GM19351 (cell line): ENCODE results near the gene TBXAS1.

Source experiments
- ATAC-seq: cut with Tn5 transposase; IDR thresholded peaks from one replicate; pipeline ENCODE4 v1.9.1; 2021; ENCODE audit warnings: mild to moderate bottlenecking, moderate library complexity; ENCODE audit not compliant: unreplicated experiment

Gene TBXAS1

DNA sequence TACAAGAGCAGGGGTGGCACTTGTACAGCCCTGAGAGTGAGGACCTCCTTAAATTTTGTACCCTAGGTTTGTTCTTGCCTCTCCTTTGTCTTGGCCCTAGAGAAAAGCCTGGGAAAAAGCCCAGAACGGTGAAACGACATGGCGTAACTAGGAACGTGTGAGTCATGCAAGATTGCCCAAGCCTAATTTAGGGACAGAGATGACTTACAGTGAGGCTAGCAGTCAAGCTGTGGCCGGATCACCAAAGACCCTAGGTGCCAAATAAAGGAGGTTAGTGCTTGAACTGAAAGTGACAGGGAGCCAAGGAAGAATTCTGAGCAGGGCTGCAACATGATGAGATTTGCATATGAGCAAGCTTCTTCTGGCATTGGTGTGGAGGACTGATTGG, 25.1 kb downstream of the TBXAS1 start:
- ATAC-seq = no peak

DNA sequence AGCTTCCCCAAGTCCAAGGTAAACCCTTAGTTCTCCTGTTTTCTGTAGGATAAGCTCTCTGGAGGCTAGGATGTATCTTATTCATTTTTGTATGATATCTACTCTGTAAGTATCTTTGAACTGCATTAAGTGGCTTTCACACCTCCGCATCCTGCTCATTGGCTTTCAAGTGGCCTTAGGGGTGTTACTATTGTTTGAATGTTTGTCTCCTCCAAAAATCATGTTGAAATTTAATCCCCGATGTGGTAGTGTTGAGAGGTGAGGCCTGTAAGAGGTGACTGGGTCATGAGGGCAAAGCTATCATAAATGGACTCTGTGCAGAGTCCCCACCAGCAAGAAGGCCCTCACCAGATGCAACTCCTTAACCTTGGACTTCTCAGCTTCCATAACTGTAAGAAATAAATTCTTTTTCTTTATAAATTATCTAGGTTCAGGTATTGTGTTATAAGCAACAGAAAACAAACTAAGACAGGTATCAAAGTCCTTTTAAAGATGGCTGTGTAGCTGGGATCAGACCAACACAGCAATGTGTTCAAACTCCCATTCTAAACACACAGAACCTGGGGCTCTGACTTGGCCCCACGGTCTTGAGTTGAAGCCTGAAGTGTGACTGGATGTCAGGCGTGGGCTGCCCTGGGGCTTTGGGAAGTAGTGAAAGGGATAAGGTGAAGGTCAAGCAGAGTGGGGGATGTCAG, 25.9 kb downstream of the TBXAS1 start:
- peak; percentile 29 for ATAC-seq

- ATAC-seq = peak; percentile 93
These were observed 26.6 kb downstream of the TBXAS1 start for GRCh38 chr7:139855498-139856270.

DNA sequence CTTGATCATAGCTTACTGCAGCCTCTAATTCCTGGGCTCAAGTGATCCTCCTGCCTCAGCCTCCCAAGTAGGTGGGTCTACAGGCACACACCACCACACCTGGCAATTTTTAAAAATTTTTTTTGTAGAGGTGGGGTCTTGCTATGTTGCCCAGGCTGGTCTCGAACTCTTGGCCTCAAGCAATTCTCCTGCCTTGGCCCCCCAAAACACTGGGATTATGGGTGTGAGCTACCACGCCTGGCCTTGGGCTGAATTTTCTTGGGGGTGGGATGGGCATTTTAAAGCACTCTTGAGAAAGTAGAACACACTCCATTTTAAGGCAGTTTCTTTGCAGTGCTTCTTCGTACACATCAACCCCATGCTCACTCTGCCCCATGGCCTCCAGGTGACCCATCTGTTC, 28.7 kb downstream of the TBXAS1 start:
- ATAC-seq = no peak

GRCh38 chr7:139860090-139860775, 31.2 kb downstream of the TBXAS1 start:
- ATAC-seq = no peak

- ATAC-seq = no peak
These were observed 32.7 kb downstream of the TBXAS1 start for GRCh38 chr7:139861803-139862202.

DNA sequence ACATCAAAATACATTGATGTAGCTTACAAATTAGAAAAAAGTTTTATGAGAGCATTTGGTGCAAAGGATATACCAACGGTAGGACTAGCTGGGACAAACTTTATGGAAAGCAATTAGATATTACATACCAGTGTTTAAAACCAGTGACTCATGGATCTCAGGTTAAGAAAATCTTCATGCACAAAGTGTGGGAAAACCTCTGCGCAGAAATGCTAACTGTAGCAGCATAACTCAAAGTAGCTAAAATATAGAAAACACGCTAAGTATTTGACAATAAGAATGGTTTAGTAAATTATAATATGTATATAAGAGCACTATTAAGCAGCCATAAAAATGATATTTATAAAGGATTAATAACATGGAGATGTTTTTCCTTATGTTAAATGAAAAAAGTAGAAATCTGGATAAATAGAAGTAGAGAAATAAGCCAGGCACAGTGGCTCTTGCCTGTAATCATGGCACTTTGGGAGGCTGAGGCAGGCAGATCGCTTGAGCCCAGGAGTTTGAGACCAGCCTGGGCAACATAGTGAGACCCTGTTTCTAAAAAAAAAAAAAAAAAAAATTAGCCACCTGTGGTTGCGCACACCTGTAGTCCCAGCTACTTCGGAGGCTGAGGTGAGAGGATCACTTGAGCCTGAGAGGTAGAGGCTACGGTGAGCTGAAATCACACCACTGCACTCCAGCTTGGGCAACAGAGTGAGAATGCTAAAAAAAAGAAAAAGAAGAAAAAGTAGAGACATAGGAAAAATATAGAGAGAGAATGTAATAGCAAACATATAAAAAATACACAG, 37.2 kb downstream of the TBXAS1 start:
- ATAC-seq = no peak

- ATAC-seq = no peak
These were observed 38.8 kb downstream of the TBXAS1 start for GRCh38 chr7:139867847-139868246.

- no peak for ATAC-seq
These were observed 40.8 kb downstream of the TBXAS1 start for GRCh38 chr7:139869886-139870285.

GRCh38 chr7:139870380-139870779, 41.3 kb downstream of the TBXAS1 start:
- ATAC-seq = no peak

GRCh38 chr7:139871331-139871730, 42.3 kb downstream of the TBXAS1 start:
- ATAC-seq = no peak

DNA sequence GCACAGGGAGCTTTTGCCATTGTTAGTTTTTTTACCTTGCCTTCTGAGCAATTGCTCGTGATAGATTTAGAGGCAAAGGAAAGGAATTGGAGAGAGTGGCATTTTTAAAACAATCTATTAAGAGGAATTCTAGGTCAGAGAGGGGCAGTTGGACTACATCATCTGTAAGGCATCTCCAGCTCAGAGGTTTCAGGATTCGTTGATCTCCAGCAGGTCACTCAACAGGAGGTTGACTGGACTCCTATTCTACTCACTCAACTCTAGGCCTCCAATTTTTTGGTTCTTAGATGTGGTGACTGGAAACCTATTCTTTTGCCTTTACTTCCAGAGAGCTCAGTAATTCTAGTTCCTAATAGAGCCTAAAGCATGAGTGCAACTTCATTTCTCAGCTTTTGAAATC, 42.8 kb downstream of the TBXAS1 start:
- no peak for ATAC-seq

DNA sequence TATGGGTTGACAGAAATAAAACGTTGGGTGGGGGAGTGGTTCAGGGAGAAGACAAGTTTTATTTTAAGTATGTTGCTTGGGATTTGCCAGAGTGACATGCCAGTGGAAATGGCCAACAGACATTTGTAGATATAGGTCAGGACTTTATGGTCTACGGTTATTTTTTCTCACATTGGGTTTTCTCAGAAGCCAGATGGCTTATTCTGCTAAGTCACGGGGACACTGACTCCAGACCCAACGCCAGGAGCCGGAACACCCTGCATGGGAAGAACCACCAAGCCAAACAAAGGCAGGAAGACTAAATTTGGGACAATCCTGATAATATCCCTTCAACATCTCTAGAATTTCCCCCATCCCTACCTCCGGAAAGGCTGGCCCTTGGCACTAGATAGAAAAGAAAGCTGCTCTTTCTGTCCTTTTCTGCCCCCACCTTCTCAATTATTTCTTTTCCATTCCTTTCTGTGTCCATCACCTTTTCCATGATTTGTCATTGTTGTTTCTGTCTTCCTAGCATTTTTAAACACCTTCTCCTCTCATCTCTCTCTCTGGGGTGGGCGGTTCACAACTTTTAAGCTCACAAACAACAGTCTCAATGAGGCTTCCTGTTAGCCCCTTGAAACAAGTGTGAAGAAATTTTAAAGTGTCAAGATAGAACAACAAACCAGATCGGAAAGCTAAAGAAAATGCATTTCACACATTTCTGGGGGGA, 44.7 kb downstream of the TBXAS1 start:
- no peak for ATAC-seq

DNA sequence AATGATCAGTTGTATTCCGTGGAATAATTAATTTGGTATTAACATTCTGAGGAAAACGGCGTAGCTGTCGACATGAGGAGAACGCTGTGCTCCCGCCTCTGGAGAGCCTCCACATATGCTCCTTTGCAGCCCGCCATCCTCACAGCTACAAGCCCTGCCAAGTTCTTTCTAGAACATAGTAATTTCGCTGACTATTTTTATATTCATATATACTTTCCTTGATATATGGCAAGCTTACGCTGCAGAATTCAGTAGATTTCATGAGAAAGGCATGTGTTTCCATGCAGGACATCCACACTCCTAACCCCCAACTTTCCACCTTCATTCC, 45.2 kb downstream of the TBXAS1 start:
- no peak for ATAC-seq

DNA sequence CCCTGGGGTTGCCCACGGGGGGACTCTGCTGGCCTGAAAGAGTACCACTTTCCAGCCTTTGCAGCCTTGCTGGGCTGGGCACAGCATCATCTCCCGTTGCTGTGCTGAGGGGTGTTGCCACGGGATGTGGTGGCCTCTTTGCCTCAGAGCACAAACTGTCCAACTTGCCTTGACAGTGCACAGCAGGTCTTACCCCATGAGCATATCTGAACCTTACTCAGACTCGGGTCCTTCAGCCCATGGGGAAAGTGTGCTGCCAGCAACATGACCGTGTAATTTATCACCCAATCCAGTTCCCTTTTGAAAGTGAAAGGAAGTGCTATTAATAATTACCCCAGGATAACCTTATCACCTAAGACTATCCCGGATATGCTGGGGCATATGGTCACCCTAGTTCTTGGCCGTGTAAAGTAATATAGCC, 46.8 kb downstream of the TBXAS1 start:
- no peak for ATAC-seq

- no peak for ATAC-seq
These were observed 47.7 kb downstream of the TBXAS1 start for GRCh38 chr7:139876622-139877283.

- no peak for ATAC-seq
These were observed 54.8 kb downstream of the TBXAS1 start for GRCh38 chr7:139883814-139884213.

DNA sequence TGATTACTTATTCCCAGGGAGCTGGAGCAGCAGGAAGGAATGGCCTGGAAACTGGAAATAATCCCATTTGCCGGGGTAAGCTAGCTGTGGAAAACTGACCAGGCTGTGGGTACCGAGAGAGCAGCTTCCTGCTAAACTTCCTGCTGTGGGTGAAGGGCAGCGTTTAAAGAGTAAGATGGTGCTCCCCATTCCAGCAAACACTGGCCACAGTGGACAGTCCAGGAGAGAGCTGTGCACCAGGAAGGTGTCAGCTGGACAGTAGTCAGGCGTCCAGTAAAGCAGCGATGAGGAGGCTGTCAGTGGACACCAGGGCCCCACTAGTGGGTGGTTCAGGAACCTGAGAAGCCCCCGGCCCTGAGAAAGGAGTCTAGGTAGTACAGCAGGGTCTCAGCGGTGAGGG, 55.4 kb downstream of the TBXAS1 start:
- ATAC-seq = no peak

GRCh38 chr7:139885511-139885910, 56.4 kb downstream of the TBXAS1 start:
- ATAC-seq = no peak

DNA sequence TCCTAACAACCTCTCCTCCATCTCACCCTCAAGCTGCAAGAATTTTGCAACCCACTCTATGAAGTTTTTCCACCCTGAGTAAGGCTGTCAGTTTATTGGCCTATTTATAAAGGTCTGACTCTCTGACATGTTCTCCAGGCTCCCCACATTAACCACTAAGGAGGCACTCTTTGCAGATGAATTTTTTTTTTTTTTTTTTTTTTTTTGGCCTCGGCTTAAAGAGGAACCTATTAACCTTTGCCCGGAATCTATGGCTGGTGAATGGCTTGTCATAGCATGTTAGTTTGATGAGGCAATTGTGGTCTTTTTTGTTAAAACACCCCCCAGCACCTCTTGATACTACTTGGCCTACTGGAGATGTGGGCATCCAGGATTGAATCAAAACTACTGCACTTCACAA, 57.1 kb downstream of the TBXAS1 start:
- no peak for ATAC-seq
